Duodenal mucosa (tissue), 2 donors: ENCODE measurements around the gene FGG.
A peak's percentile ranks its signal among the peaks of the same experiment; 100 is the strongest.

Experiments used
- H3K27ac ChIP-seq: one replicate; pipeline ENCODE4 v1.7.0; 2013; ENCODE audit warnings: low read depth, low read length
- H3K27me3 ChIP-seq, 2 donors: one replicate each; pipeline ENCODE4 v1.7.0; 2013; ENCODE audit warnings: low read length in 2 of 2, control low read depth in 1 of 2; ENCODE audit not compliant: insufficient read depth in 2 of 2, control insufficient read depth in 1 of 2
- H3K36me3 ChIP-seq, 2 donors: one replicate each; pipeline ENCODE4 v1.7.0; 2013; ENCODE audit warnings: low read length in 2 of 2, control low read depth in 1 of 2; ENCODE audit not compliant: insufficient read depth in 2 of 2, control insufficient read depth in 1 of 2
- H3K4me1 ChIP-seq, 2 donors: one replicate each; pipeline ENCODE4 v1.7.0; 2013; ENCODE audit warnings: low read length in 2 of 2, control low read depth in 1 of 2; ENCODE audit not compliant: insufficient read depth in 2 of 2, control insufficient read depth in 1 of 2
- H3K4me3 ChIP-seq, 2 donors: one replicate each; pipeline ENCODE4 v1.7.0; 2013; ENCODE audit warnings: low read length in 2 of 2, low read depth in 1 of 2
- H3K9ac ChIP-seq, 2 donors: one replicate each; pipeline ENCODE4 v1.7.0; 2013; ENCODE audit warnings: low read length in 2 of 2, low read depth in 1 of 2
- H3K9me3 ChIP-seq, 2 donors: one replicate each; pipeline ENCODE4 v1.7.0; 2013; ENCODE audit warnings: low read length in 2 of 2, control low read depth in 1 of 2; ENCODE audit not compliant: control insufficient read depth in 1 of 2

The FGG gene

DNA sequence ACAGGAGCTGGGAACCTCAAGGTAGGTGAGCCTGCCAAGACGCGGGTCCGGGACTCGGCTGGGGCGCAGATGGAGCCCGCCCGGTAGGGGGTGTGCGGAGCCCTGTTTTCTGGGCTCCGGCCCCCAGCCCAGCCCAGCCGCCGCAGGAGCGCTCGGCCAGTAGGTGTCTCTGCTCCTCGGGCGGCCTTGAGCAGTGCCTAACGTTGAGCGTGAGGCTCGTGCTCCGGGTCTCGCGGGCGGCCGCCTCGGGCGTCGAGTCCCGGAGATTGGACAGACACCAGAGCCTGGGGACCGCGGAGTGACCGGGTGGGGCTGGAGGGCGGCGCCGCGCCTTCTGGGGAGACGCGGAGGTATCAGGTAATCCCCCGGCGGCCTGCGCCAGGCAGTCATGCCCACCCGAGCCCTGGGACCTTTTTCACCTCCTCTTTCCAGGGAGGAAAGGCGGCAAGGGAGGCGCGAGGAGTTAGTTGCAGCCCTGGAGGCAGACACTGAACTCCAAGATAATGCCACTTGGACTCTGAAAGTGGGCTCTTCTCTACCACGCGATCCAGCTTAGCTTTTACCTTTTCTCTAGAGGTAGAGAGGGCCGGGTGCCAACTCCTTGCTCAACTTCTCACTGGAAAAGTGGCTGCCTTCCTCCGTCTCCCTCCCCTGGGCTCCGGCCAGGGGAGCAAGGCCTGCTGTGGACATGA, 14.5 kb upstream of the FGG start:
- Histone ChIP-seq H3K9ac (peak overlapping the region in 1 of 2 donors; percentile 36), H3K9me3 (no peaks in the 10 kb centered on the region), H3K36me3 (no peaks in the 10 kb centered on the region), H3K27ac (no peak overlapping the region), H3K4me1 (peaks cover 3 to 13% of the 10 kb centered on the region in 2 donors), H3K27me3 (peaks cover 0 to 5% of the 10 kb centered on the region in 2 donors), H3K4me3 (peak overlapping the region; percentile 61 to 65)

DNA sequence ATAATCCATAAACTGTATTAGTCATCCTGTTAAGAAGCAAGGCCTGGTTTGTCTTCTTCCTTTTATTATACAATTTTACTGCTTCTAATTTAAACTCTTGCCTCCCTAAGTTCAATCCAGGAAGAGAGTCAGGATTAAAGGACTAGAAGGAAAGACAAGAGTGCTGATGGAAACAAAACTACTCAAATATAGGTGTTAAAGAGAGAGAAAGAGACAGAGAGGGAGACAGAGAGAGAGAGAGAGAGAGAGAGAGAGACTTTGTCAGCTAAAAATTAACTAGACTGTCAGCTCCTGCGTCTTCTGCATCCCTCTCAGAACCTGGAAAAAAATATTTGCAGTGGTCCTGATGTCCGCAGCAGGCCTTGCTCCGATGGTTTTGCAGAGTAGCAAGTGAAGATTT, 13.5 kb upstream of the FGG start:
- H3K27ac ChIP-seq: no peak overlapping the region
- no peaks in the 10 kb centered on the region for H3K9me3 ChIP-seq
- peaks cover 0 to 5% of the 10 kb centered on the region in 2 donors for H3K27me3 ChIP-seq
- no peak overlapping the region for H3K9ac ChIP-seq
- H3K4me3 ChIP-seq: no peak overlapping the region
- H3K4me1 ChIP-seq: peaks cover 3 to 13% of the 10 kb centered on the region in 2 donors
- no peaks in the 10 kb centered on the region for H3K36me3 ChIP-seq

DNA sequence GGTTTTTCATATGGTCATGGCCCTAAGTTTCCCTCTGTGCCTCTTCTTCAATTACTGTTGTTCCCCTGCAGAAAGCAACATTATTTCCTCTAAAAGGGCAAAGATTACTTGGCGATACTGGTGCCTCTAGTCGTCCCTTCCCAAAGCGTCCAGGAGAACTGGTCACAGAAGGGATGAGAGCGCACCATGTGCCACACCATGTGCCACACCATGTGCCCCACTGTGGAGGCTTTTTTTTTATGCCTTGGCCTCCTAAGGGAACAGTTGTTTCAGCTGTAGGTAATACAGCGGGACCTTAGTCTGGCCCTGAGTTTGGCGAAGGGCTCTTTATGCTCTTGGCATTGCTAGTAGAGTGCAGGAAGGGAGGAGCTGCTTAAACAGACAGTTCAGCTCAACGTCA, 11.5 kb upstream of the FGG start:
- H3K4me3 ChIP-seq: no peak overlapping the region
- no peaks in the 10 kb centered on the region for H3K36me3 ChIP-seq
- H3K9me3 ChIP-seq: no peaks in the 10 kb centered on the region
- no peak overlapping the region for H3K27ac ChIP-seq
- H3K27me3 ChIP-seq: peaks cover 0 to 5% of the 10 kb centered on the region in 2 donors
- no peak overlapping the region for H3K9ac ChIP-seq
- peaks cover 3 to 13% of the 10 kb centered on the region in 2 donors for H3K4me1 ChIP-seq

DNA sequence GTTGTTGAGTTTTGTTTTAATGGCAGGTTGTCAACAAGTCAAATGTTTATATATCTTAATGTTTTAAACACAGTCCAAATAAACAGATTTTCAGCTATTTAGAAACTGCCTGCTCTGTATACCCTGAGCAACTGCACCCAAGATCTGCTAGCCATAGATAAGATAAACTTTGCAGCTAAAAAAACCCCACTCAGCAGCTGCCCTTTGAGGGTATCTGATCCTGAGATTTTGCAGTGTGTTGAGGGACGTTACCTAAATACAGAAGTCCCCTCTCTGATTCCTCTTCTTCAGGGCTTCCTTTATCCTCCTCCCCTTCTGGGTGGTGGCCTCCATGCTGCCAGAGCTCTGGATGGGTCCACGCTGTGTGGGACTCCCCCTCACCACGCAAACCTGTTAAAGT, 11.0 kb upstream of the FGG start:
- peaks cover 3 to 13% of the 10 kb centered on the region in 2 donors for H3K4me1 ChIP-seq
- no peak overlapping the region for H3K9ac ChIP-seq
- H3K27ac ChIP-seq: no peak overlapping the region
- H3K27me3 ChIP-seq: peaks cover 0 to 2% of the 10 kb centered on the region in 2 donors
- H3K9me3 ChIP-seq: no peaks in the 10 kb centered on the region
- no peaks in the 10 kb centered on the region for H3K36me3 ChIP-seq
- no peak overlapping the region for H3K4me3 ChIP-seq

DNA sequence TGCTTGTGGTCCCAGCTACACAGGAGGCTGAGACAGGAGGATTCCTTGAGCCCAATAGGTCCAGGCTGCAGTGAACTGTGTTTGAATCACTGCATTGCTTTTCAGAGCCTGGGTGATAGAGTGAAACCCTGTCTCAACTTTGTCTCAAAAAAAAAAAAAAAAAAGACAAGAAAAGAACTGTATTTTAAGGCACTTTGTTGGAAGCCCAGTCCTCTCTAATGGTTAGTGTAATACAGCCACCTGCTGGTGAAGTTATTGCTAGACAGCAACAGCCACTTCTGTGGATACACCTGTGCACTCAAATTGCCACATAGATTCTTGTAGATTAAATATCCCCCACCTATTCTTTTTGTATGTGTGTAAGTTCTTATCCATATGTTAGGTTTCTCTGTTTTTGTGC, 10.1 kb upstream of the FGG start:
- Histone ChIP-seq H3K27ac (no peak overlapping the region), H3K27me3 (no peaks in the 10 kb centered on the region), H3K36me3 (no peaks in the 10 kb centered on the region), H3K9me3 (no peaks in the 10 kb centered on the region), H3K4me1 (peaks cover 8 to 13% of the 10 kb centered on the region in 2 donors), H3K9ac (no peak overlapping the region), H3K4me3 (no peak overlapping the region)

DNA sequence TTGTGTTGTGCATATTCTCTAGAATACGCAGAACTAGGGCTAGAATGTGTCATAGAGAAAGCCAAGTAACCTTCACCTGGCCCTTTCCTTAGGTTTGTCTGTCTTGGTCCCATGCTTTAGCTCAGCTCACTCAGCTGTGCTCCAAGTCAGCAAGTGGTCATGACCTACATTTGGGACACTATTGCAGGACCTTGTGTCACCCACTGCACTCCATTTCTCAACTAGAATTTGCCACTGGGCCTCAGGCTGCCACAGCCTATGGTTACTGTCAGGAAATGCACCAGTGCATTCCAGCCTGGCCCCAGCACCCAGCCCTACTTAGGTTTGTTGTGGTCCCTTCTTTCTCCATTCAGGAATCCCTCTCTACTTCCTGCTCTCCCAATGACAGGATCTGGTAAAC, 7.7 kb upstream of the FGG start:
- peaks cover 0 to 18% of the 10 kb centered on the region in 2 donors for H3K4me1 ChIP-seq
- H3K27ac ChIP-seq: no peak overlapping the region
- H3K9ac ChIP-seq: no peak overlapping the region
- no peaks in the 10 kb centered on the region for H3K36me3 ChIP-seq
- no peaks in the 10 kb centered on the region for H3K9me3 ChIP-seq
- no peak overlapping the region for H3K4me3 ChIP-seq
- H3K27me3 ChIP-seq: no peaks in the 10 kb centered on the region

DNA sequence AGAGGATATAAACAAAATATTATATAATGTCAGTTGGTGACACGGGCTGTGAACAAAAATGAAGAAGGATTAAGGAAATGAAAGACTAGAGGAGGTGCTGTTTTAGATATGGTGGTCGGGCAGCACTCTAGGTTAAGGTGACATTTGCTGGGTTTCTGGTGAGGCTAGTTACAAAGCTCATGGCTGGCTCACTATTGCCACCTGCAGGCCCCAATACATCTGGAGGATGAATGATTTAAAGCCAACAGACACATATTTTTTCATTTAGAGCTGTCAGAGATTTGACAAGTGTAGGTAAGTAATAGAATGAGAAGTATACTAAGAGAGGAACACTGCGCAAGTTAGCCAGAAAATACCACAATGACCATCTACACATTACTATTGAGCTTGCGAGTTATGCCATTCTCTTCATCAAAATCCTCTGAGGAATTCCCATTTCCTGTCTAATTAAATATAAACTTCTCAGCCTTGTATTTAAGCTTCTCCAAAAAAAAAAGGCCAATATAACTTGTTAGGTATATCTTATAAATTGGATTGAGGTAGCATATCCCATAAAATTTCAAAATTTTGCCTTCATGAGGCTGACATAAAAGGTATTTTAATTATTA, 6.4 kb upstream of the FGG start:
- Histone ChIP-seq H3K27ac (no peak overlapping the region), H3K36me3 (no peaks in the 10 kb centered on the region), H3K4me1 (peaks cover 0 to 18% of the 10 kb centered on the region in 2 donors), H3K27me3 (no peaks in the 10 kb centered on the region), H3K4me3 (no peak overlapping the region), H3K9me3 (no peaks in the 10 kb centered on the region), H3K9ac (no peak overlapping the region)

DNA sequence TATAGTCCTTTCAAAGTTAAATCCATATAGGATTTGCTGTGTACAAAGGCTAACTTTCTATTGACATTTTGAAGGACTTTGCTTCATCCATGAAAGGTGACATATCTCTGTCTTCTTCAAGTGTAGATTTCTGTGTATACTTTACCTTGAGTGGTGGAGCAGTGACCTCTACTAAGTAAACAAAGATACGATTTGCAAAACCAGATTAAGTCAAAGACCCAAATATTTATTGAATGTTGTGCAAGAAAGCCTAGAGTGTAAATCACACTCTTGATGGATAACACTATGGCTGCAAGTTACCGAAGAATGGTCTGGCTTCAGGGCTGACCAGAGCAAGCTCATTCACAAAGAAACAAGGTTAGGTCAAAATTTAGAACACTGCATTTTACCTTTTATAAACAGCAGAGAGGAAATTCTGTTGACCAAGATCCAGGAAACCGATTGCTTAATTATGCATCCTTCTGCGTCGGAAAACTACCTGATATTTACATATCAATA, 5.4 kb upstream of the FGG start:
- H3K36me3 ChIP-seq: no peaks in the 10 kb centered on the region
- H3K4me1 ChIP-seq: peaks cover 0 to 18% of the 10 kb centered on the region in 2 donors
- H3K9me3 ChIP-seq: no peaks in the 10 kb centered on the region
- no peaks in the 10 kb centered on the region for H3K27me3 ChIP-seq
- no peak overlapping the region for H3K4me3 ChIP-seq
- no peak overlapping the region for H3K27ac ChIP-seq
- no peak overlapping the region for H3K9ac ChIP-seq

DNA sequence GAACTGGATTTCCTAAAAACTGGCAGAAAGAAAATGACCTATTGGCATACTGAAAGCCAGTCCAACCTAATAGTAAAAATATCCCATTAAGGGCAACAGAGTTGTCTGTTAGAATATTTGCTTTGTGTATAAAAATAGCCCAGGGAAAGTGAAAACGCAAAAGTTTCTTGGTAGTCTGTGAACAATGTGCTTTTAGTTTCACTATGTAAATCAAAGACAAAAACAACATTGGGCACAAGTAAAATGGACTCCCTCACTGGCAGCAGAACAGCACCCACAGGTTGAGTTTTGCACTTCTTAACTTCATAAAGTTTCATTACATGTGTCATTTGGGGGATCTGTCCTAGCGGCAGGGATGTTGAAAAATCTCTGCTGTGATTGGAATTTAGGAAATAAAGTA, 4.3 kb upstream of the FGG start:
- Histone ChIP-seq H3K4me1 (peaks cover 0 to 18% of the 10 kb centered on the region in 2 donors), H3K9ac (no peak overlapping the region), H3K36me3 (no peaks in the 10 kb centered on the region), H3K4me3 (no peak overlapping the region), H3K27me3 (no peaks in the 10 kb centered on the region), H3K9me3 (no peaks in the 10 kb centered on the region), H3K27ac (no peak overlapping the region)

DNA sequence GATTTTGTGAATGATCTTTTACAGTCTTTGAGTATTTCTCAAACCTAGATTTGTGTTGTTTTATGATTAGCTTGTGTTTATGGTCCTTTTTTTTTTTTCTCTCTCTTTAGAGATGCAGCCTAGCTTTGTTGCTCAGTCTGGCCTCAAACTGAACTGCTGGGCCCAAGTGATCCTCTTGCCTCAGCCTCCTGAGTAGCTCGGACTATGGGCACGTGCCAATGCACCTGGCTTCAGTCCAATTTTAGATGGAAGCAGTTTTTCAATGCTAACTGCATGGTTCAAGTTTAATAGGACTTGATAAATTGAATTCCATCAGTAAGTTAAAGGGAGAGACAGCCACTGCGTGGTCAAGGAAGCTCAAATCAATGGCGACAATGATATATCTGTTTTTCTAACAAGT, 3.8 kb upstream of the FGG start:
- peaks cover 0 to 18% of the 10 kb centered on the region in 2 donors for H3K4me1 ChIP-seq
- H3K9ac ChIP-seq: no peak overlapping the region

More for the DNA sequence above, 3.8 kb upstream of the FGG start:
- Histone ChIP-seq H3K27ac (no peak overlapping the region), H3K27me3 (no peaks in the 10 kb centered on the region), H3K36me3 (no peaks in the 10 kb centered on the region), H3K4me3 (no peak overlapping the region), H3K9me3 (no peaks in the 10 kb centered on the region)
